Mesodermal cell (in vitro differentiated cells): Measurements from ENCODE around the gene QDPR.
"Not testable (repeated sequence)": the region's sequence is repeated elsewhere in the genome, so short reads cannot be mapped to it uniquely, and the experiment has no call there.

Source experiments
- H3K27ac ChIP-seq: 2 replicates; pipeline ENCODE4 v1.7.0; 2013; ENCODE audit warnings: mild to moderate bottlenecking, low read depth, low read length, moderate library complexity; ENCODE audit not compliant: severe bottlenecking
- H3K36me3 ChIP-seq: 2 replicates; pipeline ENCODE4 v1.7.1; 2013; ENCODE audit warnings: mild to moderate bottlenecking, low read length, moderate library complexity; ENCODE audit not compliant: control insufficient read depth, insufficient read depth
- H3K4me1 ChIP-seq: one replicate; pipeline ENCODE4 v1.7.1; 2013; ENCODE audit warnings: mild to moderate bottlenecking, low read length; ENCODE audit not compliant: insufficient read depth, control insufficient read depth, poor library complexity, severe bottlenecking
- H3K4me3 ChIP-seq: 2 replicates; pipeline ENCODE4 v1.7.0; 2013; ENCODE audit warnings: low read length, control low read depth, mild to moderate bottlenecking; ENCODE audit not compliant: insufficient read depth, poor library complexity, severe bottlenecking; ENCODE audit errors: extremely low read depth
- H3K9me3 ChIP-seq: 2 replicates; pipeline ENCODE4 v1.7.1; 2013; ENCODE audit warnings: mild to moderate bottlenecking, low read length, moderate library complexity; ENCODE audit not compliant: control insufficient read depth
- WGBS, 2 experiments: methylation state at CpG; one replicate each; pipeline ENCODE4 v1.1.5; 2013; ENCODE audit warnings: missing lambda C conversion rate in 2 of 2; ENCODE audit not compliant: insufficient coverage in 2 of 2; 5-methylcytosine and 5-hydroxymethylcytosine counted together

QDPR gene

DNA sequence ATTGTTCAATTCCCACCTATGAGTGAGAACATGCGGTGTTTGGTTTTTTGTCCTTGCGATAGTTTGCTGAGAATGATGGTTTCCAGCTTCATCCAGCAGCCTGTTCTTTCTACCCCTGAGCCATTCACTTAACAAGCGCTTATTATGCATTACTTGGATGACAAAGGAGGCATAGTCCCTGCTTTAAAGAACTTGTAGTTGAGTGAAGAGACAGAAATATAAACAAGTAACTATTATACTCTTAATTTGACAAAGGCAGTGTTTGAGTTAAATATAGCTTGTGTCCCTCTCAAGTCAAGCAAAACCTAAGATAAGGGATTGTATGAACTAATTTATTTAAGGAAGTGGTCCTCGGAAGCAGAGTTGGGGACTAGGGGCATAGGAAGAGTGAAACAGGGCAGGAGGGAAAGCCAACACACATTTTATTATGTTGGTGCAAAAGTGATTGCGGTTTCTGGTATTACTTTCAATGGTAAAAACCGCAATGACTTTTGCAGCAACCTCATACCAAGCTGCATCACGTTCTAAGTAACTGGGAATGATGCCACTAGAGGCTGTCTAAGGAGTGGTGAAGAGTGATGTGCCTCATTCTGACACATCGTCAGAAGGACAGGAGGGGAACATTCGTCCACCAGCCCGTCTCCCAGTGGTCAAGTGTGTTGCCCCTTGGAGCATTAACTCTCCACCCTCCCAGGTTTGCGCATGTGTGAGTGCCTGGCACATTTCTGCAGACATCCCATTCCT is 41.8 kb downstream of the QDPR start:
- WGBS, 2 experiments = 88 to 89% methylated on average over 7 to 8 of the region's 11 CpGs
- no peaks in the 10 kb centered on the region for H3K36me3 ChIP-seq

DNA sequence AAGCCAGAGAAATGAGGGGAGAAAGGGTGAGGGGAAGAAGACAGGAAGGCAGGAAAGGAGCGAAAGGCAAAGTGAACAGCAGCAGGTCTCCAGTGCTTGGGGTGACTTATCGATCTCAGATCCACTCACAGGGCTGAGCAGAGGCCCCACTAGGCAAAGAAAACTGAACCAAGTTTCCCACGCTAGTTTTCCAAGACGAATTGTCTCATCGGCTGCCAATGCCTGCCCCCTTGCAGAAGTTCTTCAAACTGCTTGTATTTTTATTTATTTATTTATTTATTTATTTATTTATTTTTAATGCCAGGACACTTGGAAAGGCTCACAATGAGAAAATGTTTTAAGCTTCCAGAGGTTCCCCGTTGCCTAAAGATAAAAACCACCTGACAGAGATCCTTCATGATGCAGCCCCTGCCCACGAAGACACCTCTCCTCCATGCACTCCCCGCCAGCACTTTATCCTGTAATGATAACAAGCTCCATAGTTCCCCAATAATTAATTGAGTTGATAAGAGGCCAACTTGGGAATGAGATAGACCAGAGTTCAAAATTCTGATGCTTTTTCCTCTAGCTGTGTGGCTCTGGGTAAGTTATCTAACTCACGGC is 43.2 kb downstream of the QDPR start:
- Histone ChIP-seq H3K4me1 (no peaks in the 10 kb centered on the region), H3K9me3 (no peaks in the 10 kb centered on the region), H3K27ac (no peak overlapping the region), H3K4me3 (no peak overlapping the region), H3K36me3 (no peaks in the 10 kb centered on the region)
- 58 to 64% methylated on average over 4 to 5 of the region's 9 CpGs for WGBS, 2 experiments

More for the DNA sequence above, 41.8 kb downstream of the QDPR start:
- no peaks in the 10 kb centered on the region for H3K4me1 ChIP-seq
- no peak overlapping the region for H3K4me3 ChIP-seq
- H3K9me3 ChIP-seq = no peaks in the 10 kb centered on the region
- H3K27ac ChIP-seq = no peak overlapping the region

DNA sequence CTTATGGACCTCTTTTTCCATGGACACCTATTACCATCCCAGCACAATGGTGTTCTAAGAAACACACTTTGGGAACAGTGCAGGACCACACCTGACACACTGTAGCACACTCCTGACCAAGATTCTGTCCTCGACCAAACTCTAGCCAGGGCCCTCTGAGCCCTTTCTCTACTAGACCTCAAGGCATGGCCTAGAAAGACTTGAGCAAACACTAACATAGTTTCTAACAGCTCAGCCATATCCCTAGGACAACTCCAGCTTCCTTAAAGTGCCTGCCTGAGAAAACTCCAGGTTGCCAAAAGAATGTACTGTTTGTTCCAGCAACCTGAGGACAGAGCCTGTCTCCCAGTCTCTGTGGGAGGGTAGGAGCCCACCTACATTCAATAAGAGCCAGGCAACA is 48.3 kb downstream of the QDPR start:
- Histone ChIP-seq H3K9me3 (peaks cover 9% of the 10 kb centered on the region), H3K4me3 (no peak overlapping the region), H3K27ac (no peak overlapping the region), H3K4me1 (no peaks in the 10 kb centered on the region), H3K36me3 (no peaks in the 10 kb centered on the region)
- WGBS, 2 experiments = 83 to 100% methylated on average over 1 of the region's 1 CpG

- WGBS, 2 experiments = no CpG with 5 or more reads among the region's 1 CpG
- no peak overlapping the region for H3K4me3 ChIP-seq
- H3K4me1 ChIP-seq = peaks cover 4% of the 10 kb centered on the region
- no peak overlapping the region for H3K27ac ChIP-seq
- peaks cover 9% of the 10 kb centered on the region for H3K9me3 ChIP-seq
- H3K36me3 ChIP-seq = no peaks in the 10 kb centered on the region
These were observed 61.6 kb downstream of the QDPR start for GRCh38 chr4:17450269-17450804.

GRCh38 chr4:17448689-17449088 is 63.2 kb downstream of the QDPR start:
- WGBS, 2 experiments = 75 to 79% methylated on average over 1 to 2 of the region's 3 CpGs
- Histone ChIP-seq H3K27ac (no peak overlapping the region), H3K4me3 (no peak overlapping the region), H3K4me1 (peaks cover 4% of the 10 kb centered on the region), H3K36me3 (no peaks in the 10 kb centered on the region), H3K9me3 (peaks cover 5% of the 10 kb centered on the region)

DNA sequence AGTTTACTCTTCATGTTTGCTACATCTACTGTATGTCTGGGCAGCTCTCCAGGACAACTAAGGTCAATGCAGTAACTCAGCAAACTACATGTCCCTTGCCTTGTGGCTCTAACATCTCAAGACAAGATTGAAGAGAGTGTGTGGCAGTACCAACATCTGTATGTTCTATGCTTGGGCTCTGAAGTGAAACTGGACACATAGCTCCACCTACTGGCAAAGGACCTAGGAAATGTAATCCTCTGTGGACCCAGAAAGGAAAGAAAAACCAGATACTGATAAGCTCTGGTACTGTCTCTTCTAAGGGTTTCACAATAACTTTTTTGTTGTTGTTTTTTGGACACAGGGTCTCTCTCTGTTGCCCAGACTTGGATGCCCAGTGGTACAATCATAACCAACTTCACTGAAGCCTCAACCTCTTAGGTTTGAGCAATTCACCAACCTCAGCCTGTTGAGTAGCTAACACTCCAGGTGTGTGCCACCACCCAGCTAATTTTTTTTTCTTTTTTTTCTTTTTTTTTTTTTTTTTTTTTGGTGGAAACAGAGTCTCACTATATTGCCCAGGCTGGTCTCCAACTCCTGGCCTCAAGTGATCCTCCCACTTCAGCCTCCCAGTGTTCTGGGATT is 64.1 kb downstream of the QDPR start:
- H3K36me3 ChIP-seq = no peaks in the 10 kb centered on the region
- peaks cover 5% of the 10 kb centered on the region for H3K9me3 ChIP-seq
- H3K27ac ChIP-seq = no peak overlapping the region
- peaks cover 4% of the 10 kb centered on the region for H3K4me1 ChIP-seq
- no peak overlapping the region for H3K4me3 ChIP-seq

GRCh38 chr4:17447056-17447455 is 64.8 kb downstream of the QDPR start:
- no peaks in the 10 kb centered on the region for H3K36me3 ChIP-seq
- H3K4me1 ChIP-seq = peaks cover 4% of the 10 kb centered on the region
- H3K9me3 ChIP-seq = peaks cover 3% of the 10 kb centered on the region
- WGBS, 2 experiments = 91 to 96% methylated on average over 4 to 5 of the region's 5 CpGs
- no peak overlapping the region for H3K4me3 ChIP-seq
- H3K27ac ChIP-seq = no peak overlapping the region

- H3K4me1 ChIP-seq, H3K27ac ChIP-seq, H3K36me3 ChIP-seq, H3K4me3 ChIP-seq, H3K9me3 ChIP-seq: not testable (repeated sequence)
- no CpG with 5 or more reads among the region's 1 CpG for WGBS, 2 experiments
These were observed 69.4 kb downstream of the QDPR start for GRCh38 chr4:17442477-17442876.

GRCh38 chr4:17437396-17437795 is 74.5 kb downstream of the QDPR start:
- no peak overlapping the region for H3K27ac ChIP-seq
- no peaks in the 10 kb centered on the region for H3K36me3 ChIP-seq
- H3K4me3 ChIP-seq = no peak overlapping the region
- 93 to 100% methylated on average over 6 to 8 of the region's 11 CpGs for WGBS, 2 experiments
- no peaks in the 10 kb centered on the region for H3K9me3 ChIP-seq
- H3K4me1 ChIP-seq = no peaks in the 10 kb centered on the region

DNA sequence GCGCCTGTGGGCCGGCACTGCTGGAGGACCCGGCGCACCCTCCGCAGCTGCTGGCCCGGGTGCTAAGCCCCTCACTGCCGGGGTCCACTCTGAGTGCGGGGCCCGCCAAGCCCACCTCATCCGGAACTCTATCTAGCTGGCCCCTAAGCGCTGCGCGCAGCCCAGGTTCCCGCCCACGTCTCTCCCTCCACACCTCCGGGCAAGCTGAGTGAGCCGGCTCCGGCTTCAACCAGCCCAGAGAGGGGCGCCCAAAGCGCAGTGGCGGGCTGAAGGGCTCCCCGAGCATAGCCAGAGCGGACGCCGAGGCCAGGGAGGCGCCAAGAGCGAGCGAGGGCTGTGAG is 75.2 kb downstream of the QDPR start:
- Histone ChIP-seq H3K36me3 (no peaks in the 10 kb centered on the region), H3K4me3 (no peak overlapping the region), H3K9me3 (no peaks in the 10 kb centered on the region), H3K4me1 (no peaks in the 10 kb centered on the region), H3K27ac (no peak overlapping the region)
- 91 to 97% methylated on average over 15 to 24 of the region's 28 CpGs for WGBS, 2 experiments
